Astrocyte (in vitro differentiated cells and primary cell): ENCODE data around the gene MAOB.

Experiments used
- EZH2 ChIP-seq: IDR thresholded peaks from 2 replicates; pipeline ENCODE4 v1.6.1; 2012; ENCODE audit warnings: mild to moderate bottlenecking, low read length, inconsistent platforms; ENCODE audit not compliant: insufficient read depth
- TF ChIP-seq, protein P1 (sequence below): IDR thresholded peaks from 2 replicates; pipeline ENCODE4 v1.5.1; 2011; ENCODE audit warnings: low read depth, mild to moderate bottlenecking, inconsistent platforms, low read length, moderate library complexity; ENCODE audit not compliant: insufficient read depth

DNA sequence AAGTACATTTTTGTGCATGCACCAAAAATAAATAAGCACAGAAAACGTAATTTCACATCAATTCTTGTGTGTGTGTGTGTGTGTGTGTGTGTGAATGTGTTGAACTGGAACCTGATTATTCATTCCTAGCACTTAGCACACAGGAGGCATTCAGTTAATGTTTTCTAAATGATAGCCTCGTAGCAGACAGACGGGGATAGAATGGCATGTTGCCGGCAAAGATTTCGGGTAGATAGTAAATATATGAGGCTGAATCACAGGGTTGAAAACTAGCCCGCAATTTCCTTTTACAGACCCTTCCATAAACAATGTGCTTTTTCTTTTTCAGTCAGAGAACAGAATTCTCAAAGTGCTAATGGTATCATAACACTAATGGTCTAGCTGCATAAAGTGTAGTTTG lies 13.5 kb downstream of the MAOB start:
- TF ChIP-seq, protein P1, sequence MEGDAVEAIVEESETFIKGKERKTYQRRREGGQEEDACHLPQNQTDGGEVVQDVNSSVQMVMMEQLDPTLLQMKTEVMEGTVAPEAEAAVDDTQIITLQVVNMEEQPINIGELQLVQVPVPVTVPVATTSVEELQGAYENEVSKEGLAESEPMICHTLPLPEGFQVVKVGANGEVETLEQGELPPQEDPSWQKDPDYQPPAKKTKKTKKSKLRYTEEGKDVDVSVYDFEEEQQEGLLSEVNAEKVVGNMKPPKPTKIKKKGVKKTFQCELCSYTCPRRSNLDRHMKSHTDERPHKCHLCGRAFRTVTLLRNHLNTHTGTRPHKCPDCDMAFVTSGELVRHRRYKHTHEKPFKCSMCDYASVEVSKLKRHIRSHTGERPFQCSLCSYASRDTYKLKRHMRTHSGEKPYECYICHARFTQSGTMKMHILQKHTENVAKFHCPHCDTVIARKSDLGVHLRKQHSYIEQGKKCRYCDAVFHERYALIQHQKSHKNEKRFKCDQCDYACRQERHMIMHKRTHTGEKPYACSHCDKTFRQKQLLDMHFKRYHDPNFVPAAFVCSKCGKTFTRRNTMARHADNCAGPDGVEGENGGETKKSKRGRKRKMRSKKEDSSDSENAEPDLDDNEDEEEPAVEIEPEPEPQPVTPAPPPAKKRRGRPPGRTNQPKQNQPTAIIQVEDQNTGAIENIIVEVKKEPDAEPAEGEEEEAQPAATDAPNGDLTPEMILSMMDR = no peak
- TF ChIP-seq EZH2 = no peak
